K562 (cell line): ENCODE data around the gene INKA2. TPM values are rescaled to one million over a fixed set of nuclear protein-coding genes. Genes with fewer than 3 reads are reported as not detected.

Experiments
- ATAC-seq: fragments of 200-7000 bp; cut with Tn5 transposase; 3 replicates; pipeline ENCODE4 v1.9.1; 2020; ENCODE audit warnings: moderate library complexity
- BruUV-seq: library from RNA; stranded (reverse); fragments of 400-500 nt; replicated peaks from 2 replicates; lab custom pipeline; 2021; lab: Mats Ljungman, UMichigan
- CTCF ChIA-PET: fragments of 300-600 bp; formaldehyde crosslinking; extraction: SDS; loops from one replicate; lab custom pipeline; 2021; ENCODE audit warnings: low intra/inter-chr PET ratio; lab: Yijun Ruan, JAX
- POLR2A ChIA-PET: fragments of 300-600, 350-650 bp; sonication (Branson Sonifier 250); formaldehyde crosslinking; extraction: SDS; loops from one replicate; lab custom pipeline; 2021; ENCODE audit warnings: antibody characterized with exemption, inconsistent platforms; lab: Yijun Ruan, JAX
- DNase-seq, 4 experiments: peaks; one replicate each; pipeline versions ENCODE4 v3.0.0 to v3.0.0-alpha.2; 2011 to 2018; ENCODE audit warnings: low spot score in 3 of 4, mixed read lengths in 3 of 4; ENCODE audit errors: extremely low read depth in 1 of 4
- FAIRE-seq: peaks from 2 replicates; lab custom pipeline; 2011; peaks lifted over from hg19 to GRCh38; lab: Jason Lieb, UNC
- H2AFZ ChIP-seq: 2 replicates; pipeline ENCODE4 v1.6.0; 2011; ENCODE audit warnings: low read depth, low read length, control low read depth, inconsistent platforms
- H3K27ac ChIP-seq: fragments of 200-600 bp; 3 replicates; pipeline ENCODE4 v1.8.0; 2011; ENCODE audit warnings: low read depth, mild to moderate bottlenecking, control low read depth, inconsistent platforms, low read length, moderate library complexity, mixed read lengths; ENCODE audit errors: extremely low read depth
- H3K27me3 ChIP-seq, 2 experiments: fragments of 300-600 bp in 1 of 2; 2 replicates in 1 of 2; 3 replicates in 1 of 2; pipeline versions ENCODE4 v1.6.0 to v1.8.0; 2011; ENCODE audit warnings: inconsistent platforms in 2 of 2, low read length in 2 of 2, mild to moderate bottlenecking in 1 of 2, mixed read lengths in 1 of 2, moderate library complexity in 1 of 2; ENCODE audit not compliant: control insufficient read depth in 2 of 2, insufficient read depth in 2 of 2
- H3K36me3 ChIP-seq: fragments of 300-600 bp; 3 replicates; pipeline ENCODE4 v1.8.0; 2011; ENCODE audit warnings: mild to moderate bottlenecking, low read length, inconsistent platforms; ENCODE audit not compliant: control insufficient read depth, insufficient read depth
- H3K4me1 ChIP-seq, 2 experiments: fragments of 200-600 bp in 1 of 2; replicated peaks in 1 of 2; 2 replicates in 1 of 2; 3 replicates in 1 of 2; pipeline versions ENCODE4 v1.5.1 to v1.8.0; 2011; ENCODE audit warnings: inconsistent platforms in 2 of 2, low read length in 2 of 2, mild to moderate bottlenecking in 1 of 2, mixed read lengths in 1 of 2, moderate library complexity in 1 of 2; ENCODE audit not compliant: control insufficient read depth in 2 of 2, insufficient read depth in 2 of 2
- H3K4me2 ChIP-seq: 2 replicates; pipeline ENCODE4 v1.6.1; 2011; ENCODE audit warnings: low read length, control low read depth, inconsistent platforms, mixed read lengths; ENCODE audit not compliant: insufficient read depth
- H3K4me3 ChIP-seq: fragments of 200-600 bp; sonication (generic), shearing (Covaris generic); 2 replicates; pipeline ENCODE4 v1.5.1; 2016; ENCODE audit warnings: control low read depth, inconsistent platforms
- H3K79me2 ChIP-seq: fragments of 200-600 bp; 3 replicates; pipeline ENCODE4 v1.8.0; 2011; ENCODE audit warnings: low read length, inconsistent platforms; ENCODE audit not compliant: control insufficient read depth, insufficient read depth
- H3K9ac ChIP-seq, 2 experiments: 2 replicates each; pipeline versions ENCODE4 v1.6.0 to v1.6.1; 2011; ENCODE audit warnings: low read depth in 2 of 2, low read length in 2 of 2, control low read depth in 1 of 2, inconsistent platforms in 1 of 2, mild to moderate bottlenecking in 1 of 2, mixed read lengths in 1 of 2; ENCODE audit not compliant: insufficient read depth in 1 of 2
- H3K9me1 ChIP-seq: one replicate; pipeline ENCODE4 v1.6.0; 2011; ENCODE audit warnings: inconsistent platforms, mild to moderate bottlenecking, low read length, moderate library complexity; ENCODE audit not compliant: control insufficient read depth, insufficient read depth
- H3K9me3 ChIP-seq: replicated peaks from 2 replicates; pipeline ENCODE4 v1.5.1; 2011; ENCODE audit warnings: low read depth, low read length, inconsistent platforms; ENCODE audit not compliant: control insufficient read depth, insufficient read depth
- H4K20me1 ChIP-seq: replicated peaks from 2 replicates; pipeline ENCODE4 v1.6.1; 2011; ENCODE audit warnings: low read length, inconsistent platforms, mixed read lengths; ENCODE audit not compliant: control insufficient read depth, insufficient read depth
- BMI1 ChIP-seq: fragments of 150-350 bp; IDR thresholded peaks from 2 replicates; pipeline ENCODE4 v1.6.1; 2014; ENCODE audit warnings: low read length
- FOS ChIP-seq: IDR thresholded peaks from 3 replicates; pipeline ENCODE4 v1.6.1; 2011; ENCODE audit not compliant: insufficient read length; ENCODE audit errors: extremely low read depth
- SRSF9 ChIP-seq: fragments of 200-400 bp; formaldehyde crosslinking; IDR thresholded peaks from 2 replicates; pipeline ENCODE4 v1.6.1; 2017; ENCODE audit warnings: low read depth, low read length, borderline replicate concordance
- STAT6 ChIP-seq: sonication (generic); formaldehyde crosslinking; IDR thresholded peaks from 2 replicates; pipeline ENCODE4 v1.8.1; 2023; ENCODE audit warnings: mild to moderate bottlenecking, missing genetic modification reagents
- WGBS: fragments of 100-300 bp; shearing (Covaris generic); methylation state at CpG from one replicate; pipeline ENCODE4 v1.1.6; 2016; ENCODE audit warnings: low coverage, mixed read lengths; ENCODE audit not compliant: insufficient coverage; ENCODE audit errors: missing lambda C conversion rate; 5-methylcytosine and 5-hydroxymethylcytosine counted together
- in situ Hi-C: fragments of 300-500 bp; cut with MboI; formaldehyde crosslinking; loops from 4 replicates; pipeline ENCODE4 v1.15.0; 2018; ENCODE audit warnings: inconsistent platforms, mixed read lengths
- intact Hi-C: fragments of 100-400 bp; cut with micrococcal nuclease; formaldehyde crosslinking; loops from 2 replicates; pipeline ENCODE4 v1.14.2; 2022
- polyA plus RNA-seq, 8 experiments: library from polyadenylated mRNA; depleted of rRNA in 4 of 8; stranded (reverse) in 5 of 8; unstranded in 3 of 8; fragments of >200 nt; fragmentation: Nextera tagmentation in 2 of 8; fragmentation: Illumina TruSeq in 1 of 8; extraction: Ambion mirVana in 2 of 8; extraction: Trizol in 1 of 8; gene quantifications; 2 replicates each; pipeline versions ENCODE4 v1.2.1 to v1.2.3, GENCODE V29; 2011 to 2014; ENCODE audit warnings: inconsistent platforms in 1 of 8, missing spikeins in 1 of 8
- total RNA-seq, 7 experiments: library from RNA; depleted of rRNA in 6 of 7; stranded (reverse); fragments of >200 nt in 6 of 7; fragmentation: Illumina TruSeq in 2 of 7; extraction: Trizol in 2 of 7; gene quantifications; 2 replicates each; pipeline versions ENCODE4 v1.2.1 to v1.2.3, GENCODE V29; 2011 to 2021; ENCODE audit warnings: low replicate concordance in 1 of 7

Gene INKA2
- total and polyA plus RNA-seq, 9 of the 15 experiments (the other 6 are each of a cell fraction or from before 2014, with no cell fraction given), result 0.04 to 1.4 (median 0.26) TPM; not detected in 1

- intact Hi-C loops, result no loop called here
- Histone ChIP-seq H3K36me3 (no peaks in the 10 kb centered on the region), H3K9ac (no peak overlapping the region), H3K4me2 (no peak overlapping the region), H2AFZ (no peak overlapping the region), H3K9me1 (peaks cover 2% of the 10 kb centered on the region), H3K27ac (no peak overlapping the region), H3K4me3 (no peak overlapping the region), H3K79me2 (no peaks in the 10 kb centered on the region), H3K4me1 (peaks cover 4 to 14% of the 10 kb centered on the region in 2 experiments), H3K9me3 (no peaks in the 10 kb centered on the region), H4K20me1 (no peaks in the 10 kb centered on the region; the same call in 1 of the 2 replicates), H3K27me3 (peaks cover 14 to 69% of the 10 kb centered on the region in 2 experiments; a peak in 3 of 5 replicates)
- ATAC-seq, result no peak
- ChIA-PET CTCF (no interaction called here), POLR2A (interaction anchor here (0.5 to 0.8 kb wide), 3 partner anchors 9 to 507 kb away, joined by 3 to 4 read pairs (median 3); no protein-coding TSS in a partner anchor)
- BruUV-seq, result no TSS peak
- DNase-seq, result no peak
- no peak for FAIRE-seq
- 19% methylated on average over 7 of the region's 7 CpGs for WGBS
- in situ Hi-C loops, result no loop called here
- TF ChIP-seq BMI1 (no peak), FOS (no peak), STAT6 (CRISPR knock-in tag) (no peak), SRSF9 (no peak)
Measured at GRCh38 chr1:111729946-111730681, 9.1 kb downstream of the INKA2 start.
